ENCODE results near the gene CA5B. TPM values are rescaled to one million over a fixed set of nuclear protein-coding genes. Genes with fewer than 3 reads are reported as not detected.

The CA5B gene
- total and polyA plus RNA-seq, 4 donors = 0.55 to 2.9 (median 1.6) TPM

- WGBS = 88% methylated on average over 1 of the region's 1 CpG
Observed at GRCh38 chrX:15721911-15722310, 16.2 kb upstream of the CA5B start.

DNA sequence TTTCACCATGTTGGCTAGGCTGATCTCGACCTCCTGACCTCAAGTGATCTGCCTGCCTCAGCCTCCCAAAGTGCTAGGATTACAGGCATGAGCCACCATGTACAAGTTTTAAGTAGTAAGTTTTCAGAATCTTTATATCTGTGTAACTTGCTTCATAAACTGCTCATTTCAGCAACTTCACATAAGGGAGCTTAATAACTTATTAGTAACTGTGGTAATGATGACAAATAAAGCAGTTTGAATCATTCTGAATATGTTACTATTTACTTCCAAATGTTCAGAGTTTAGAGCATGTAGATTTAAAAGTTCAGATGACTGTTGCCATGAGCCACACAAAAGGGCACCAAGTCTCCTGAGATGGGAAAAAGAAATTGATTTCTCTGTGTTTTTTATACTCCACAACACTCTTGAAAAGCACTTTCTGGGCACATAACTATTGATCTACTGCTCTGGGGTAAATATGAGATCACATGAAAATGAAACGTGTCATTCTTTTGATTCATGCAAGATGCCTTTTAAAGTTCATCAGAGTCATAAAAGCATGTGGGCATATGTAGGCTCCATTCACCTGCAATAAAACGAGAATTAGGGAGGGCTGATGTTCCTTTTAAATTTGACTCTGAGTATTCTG lies 14.1 kb upstream of the CA5B start:
- Histone ChIP-seq H3K27me3 (ENCODE audit: control insufficient read depth in 4 of 4, insufficient read depth in 4 of 4, low read length in 3 of 4) (no peaks in the 10 kb centered on the region), H3K4me1 (ENCODE audit: control insufficient read depth in 4 of 4, insufficient read depth in 4 of 4, low read length in 3 of 4) (no peaks in the 10 kb centered on the region), H3K9ac (ENCODE audit: low read depth in 1 of 2, low read length in 2 of 2) (no peak overlapping the region), H3K9me3 (ENCODE audit: control insufficient read depth in 4 of 4, low read length in 3 of 4) (no peaks in the 10 kb centered on the region), H3K4me3 (ENCODE audit: low read depth in 1 of 3, low read length in 3 of 3) (no peak overlapping the region), H3K27ac (ENCODE audit: low read depth in 1 of 2, low read length in 2 of 2) (no peak overlapping the region), H3K36me3 (ENCODE audit: control insufficient read depth in 4 of 4, insufficient read depth in 3 of 4, low read depth in 1 of 4, low read length in 3 of 4) (no peaks in the 10 kb centered on the region)
- TF ChIP-seq NR2F2 (IDR thresholded peaks at IDR 0.05) (no peak), YY1 (IDR thresholded peaks at IDR 0.05) (no peak), FOXA2 (IDR thresholded peaks at IDR 0.05) (no peak)
- TF ChIP-seq, protein P1, sequence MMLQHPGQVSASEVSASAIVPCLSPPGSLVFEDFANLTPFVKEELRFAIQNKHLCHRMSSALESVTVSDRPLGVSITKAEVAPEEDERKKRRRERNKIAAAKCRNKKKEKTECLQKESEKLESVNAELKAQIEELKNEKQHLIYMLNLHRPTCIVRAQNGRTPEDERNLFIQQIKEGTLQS (IDR thresholded peaks at IDR 0.05) = no peak
- TF ChIP-seq, protein P2, sequence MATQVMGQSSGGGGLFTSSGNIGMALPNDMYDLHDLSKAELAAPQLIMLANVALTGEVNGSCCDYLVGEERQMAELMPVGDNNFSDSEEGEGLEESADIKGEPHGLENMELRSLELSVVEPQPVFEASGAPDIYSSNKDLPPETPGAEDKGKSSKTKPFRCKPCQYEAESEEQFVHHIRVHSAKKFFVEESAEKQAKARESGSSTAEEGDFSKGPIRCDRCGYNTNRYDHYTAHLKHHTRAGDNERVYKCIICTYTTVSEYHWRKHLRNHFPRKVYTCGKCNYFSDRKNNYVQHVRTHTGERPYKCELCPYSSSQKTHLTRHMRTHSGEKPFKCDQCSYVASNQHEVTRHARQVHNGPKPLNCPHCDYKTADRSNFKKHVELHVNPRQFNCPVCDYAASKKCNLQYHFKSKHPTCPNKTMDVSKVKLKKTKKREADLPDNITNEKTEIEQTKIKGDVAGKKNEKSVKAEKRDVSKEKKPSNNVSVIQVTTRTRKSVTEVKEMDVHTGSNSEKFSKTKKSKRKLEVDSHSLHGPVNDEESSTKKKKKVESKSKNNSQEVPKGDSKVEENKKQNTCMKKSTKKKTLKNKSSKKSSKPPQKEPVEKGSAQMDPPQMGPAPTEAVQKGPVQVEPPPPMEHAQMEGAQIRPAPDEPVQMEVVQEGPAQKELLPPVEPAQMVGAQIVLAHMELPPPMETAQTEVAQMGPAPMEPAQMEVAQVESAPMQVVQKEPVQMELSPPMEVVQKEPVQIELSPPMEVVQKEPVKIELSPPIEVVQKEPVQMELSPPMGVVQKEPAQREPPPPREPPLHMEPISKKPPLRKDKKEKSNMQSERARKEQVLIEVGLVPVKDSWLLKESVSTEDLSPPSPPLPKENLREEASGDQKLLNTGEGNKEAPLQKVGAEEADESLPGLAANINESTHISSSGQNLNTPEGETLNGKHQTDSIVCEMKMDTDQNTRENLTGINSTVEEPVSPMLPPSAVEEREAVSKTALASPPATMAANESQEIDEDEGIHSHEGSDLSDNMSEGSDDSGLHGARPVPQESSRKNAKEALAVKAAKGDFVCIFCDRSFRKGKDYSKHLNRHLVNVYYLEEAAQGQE (IDR thresholded peaks at IDR 0.05) = no peak
- 75% methylated on average over 3 of the region's 3 CpGs for WGBS
- no peak for DNase-seq (ENCODE audit: low spot score)

More at GRCh38 chrX:15721911-15722310, 16.2 kb upstream of the CA5B start:
- Histone ChIP-seq H3K9ac (ENCODE audit: low read depth in 1 of 2, low read length in 2 of 2) (no peak overlapping the region), H3K27me3 (ENCODE audit: control insufficient read depth in 4 of 4, insufficient read depth in 4 of 4, low read length in 3 of 4) (no peaks in the 10 kb centered on the region), H3K4me3 (ENCODE audit: low read depth in 1 of 3, low read length in 3 of 3) (no peak overlapping the region), H3K9me3 (ENCODE audit: control insufficient read depth in 4 of 4, low read length in 3 of 4) (no peaks in the 10 kb centered on the region), H3K36me3 (ENCODE audit: control insufficient read depth in 4 of 4, insufficient read depth in 3 of 4, low read depth in 1 of 4, low read length in 3 of 4) (no peaks in the 10 kb centered on the region), H3K27ac (ENCODE audit: low read depth in 1 of 2, low read length in 2 of 2) (no peak overlapping the region), H3K4me1 (ENCODE audit: control insufficient read depth in 4 of 4, insufficient read depth in 4 of 4, low read length in 3 of 4) (no peaks in the 10 kb centered on the region)
- TF ChIP-seq NR2F2 (IDR thresholded peaks at IDR 0.05) (no peak), RAD21 (IDR thresholded peaks at IDR 0.05) (no peak), HNF4A (conservative IDR thresholded peaks at IDR 0.05) (no peak), GABPA (IDR thresholded peaks at IDR 0.05 in 1 of 2, conservative IDR thresholded peaks at IDR 0.05 in 1 of 2) (no peak), JUND (IDR thresholded peaks at IDR 0.05) (no peak), EGR1 (IDR thresholded peaks at IDR 0.05; ENCODE audit: low read depth in 2 of 2) (no peak)
- TF ChIP-seq, protein P1 (IDR thresholded peaks at IDR 0.05) = no peak
- no peak for DNase-seq (ENCODE audit: low spot score)

- no peak overlapping the region for H3K27ac ChIP-seq (ENCODE audit: low read depth in 1 of 2, low read length in 2 of 2)
- DNase-seq (ENCODE audit: low spot score) = no peak
- no peaks in the 10 kb centered on the region for H3K27me3 ChIP-seq (ENCODE audit: control insufficient read depth in 4 of 4, insufficient read depth in 4 of 4, low read length in 3 of 4)
- H3K4me1 ChIP-seq (ENCODE audit: control insufficient read depth in 4 of 4, insufficient read depth in 4 of 4, low read length in 3 of 4) = no peaks in the 10 kb centered on the region
- no peak overlapping the region for H3K4me3 ChIP-seq (ENCODE audit: low read depth in 1 of 3, low read length in 3 of 3)
- H3K9ac ChIP-seq (ENCODE audit: low read depth in 1 of 2, low read length in 2 of 2) = no peak overlapping the region
- H3K36me3 ChIP-seq (ENCODE audit: control insufficient read depth in 4 of 4, insufficient read depth in 3 of 4, low read depth in 1 of 4, low read length in 3 of 4) = no peaks in the 10 kb centered on the region
- H3K9me3 ChIP-seq (ENCODE audit: control insufficient read depth in 4 of 4, low read length in 3 of 4) = no peaks in the 10 kb centered on the region
- 98% methylated on average over 2 of the region's 2 CpGs for WGBS
- TF ChIP-seq RAD21 (IDR thresholded peaks at IDR 0.05) = no peak
- TF ChIP-seq HNF4A (conservative IDR thresholded peaks at IDR 0.05) = no peak
- no peak for TF ChIP-seq CTCF (IDR thresholded peaks at IDR 0.05; ENCODE audit: low read depth, low read length, missing input control)
- TF ChIP-seq, protein P2 (IDR thresholded peaks at IDR 0.05) = no peak
- TF ChIP-seq ZBTB33 (IDR thresholded peaks at IDR 0.05) = no peak
- no peak for TF ChIP-seq RXRA (IDR thresholded peaks at IDR 0.05)
- no peak for TF ChIP-seq HNF4G (IDR thresholded peaks at IDR 0.05)
- no peak for TF ChIP-seq EGR1 (IDR thresholded peaks at IDR 0.05; ENCODE audit: low read depth in 2 of 2)
- TF ChIP-seq, protein P3, sequence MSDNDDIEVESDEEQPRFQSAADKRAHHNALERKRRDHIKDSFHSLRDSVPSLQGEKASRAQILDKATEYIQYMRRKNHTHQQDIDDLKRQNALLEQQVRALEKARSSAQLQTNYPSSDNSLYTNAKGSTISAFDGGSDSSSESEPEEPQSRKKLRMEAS (IDR thresholded peaks at IDR 0.05) = no peak
Observed at GRCh38 chrX:15724911-15725310, 13.2 kb upstream of the CA5B start.

Measured in liver (tissue), 9 donors.